GM12892 (cell line): ENCODE results near the gene QSOX1.

Experiments
- DNase-seq: peaks from one replicate; pipeline ENCODE4 v3.0.0; 2011; ENCODE audit not compliant: insufficient read length
- FAIRE-seq: peaks from 2 replicates; lab custom pipeline; 2011; peaks lifted over from hg19 to GRCh38; lab: Jason Lieb, UNC
- POLR2A ChIP-seq: IDR thresholded peaks from 2 replicates; pipeline ENCODE4 v1.6.1; 2011; ENCODE audit warnings: low read depth, low read length, control low read depth
- POLR2AphosphoS5 ChIP-seq: IDR thresholded peaks from 2 replicates; pipeline ENCODE4 v1.6.1; 2011; ENCODE audit warnings: low read depth, low read length, control low read depth
- TAF1 ChIP-seq: IDR thresholded peaks from 2 replicates; pipeline ENCODE4 v1.6.1; 2011; ENCODE audit warnings: low read depth, mild to moderate bottlenecking, control low read depth, low read length, borderline replicate concordance

The QSOX1 gene

DNA sequence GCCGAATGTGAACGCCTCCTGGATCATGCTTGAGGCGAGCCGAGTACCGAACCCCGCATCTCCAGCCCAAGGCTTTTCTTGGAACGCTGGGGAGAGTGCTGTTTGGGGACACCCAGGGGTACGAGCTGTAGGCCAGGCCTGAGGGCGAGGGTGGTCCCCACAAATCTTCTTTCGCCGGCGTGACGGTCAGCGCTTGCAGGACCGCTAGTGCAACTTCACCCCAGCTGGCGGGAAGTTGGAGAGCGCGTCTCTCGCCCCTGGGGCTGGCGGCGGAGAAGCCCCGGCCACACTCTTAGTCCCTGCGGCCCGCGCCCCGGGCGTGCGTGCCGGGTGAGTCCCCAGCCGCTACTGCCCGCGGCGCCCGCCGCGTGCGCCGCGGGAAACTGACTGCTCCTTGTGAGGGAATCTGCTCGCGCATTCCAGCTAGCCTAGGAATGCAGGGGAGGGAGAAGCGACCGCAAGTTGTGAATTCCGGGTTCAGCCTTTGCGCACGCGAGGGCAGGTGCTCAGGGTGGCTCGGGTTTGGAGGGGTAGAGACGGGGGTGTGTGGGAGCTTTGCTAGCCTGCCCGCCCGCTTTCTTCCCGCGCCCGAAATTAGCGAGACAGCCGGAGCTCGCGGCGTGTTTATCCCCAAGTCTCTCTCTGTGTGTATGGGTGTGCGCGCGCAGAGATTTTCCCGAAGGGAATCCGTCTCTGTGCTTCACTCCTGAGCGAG, 76.3 kb downstream of the QSOX1 start:
- TF ChIP-seq TAF1 (no peak), POLR2AphosphoS5 (no peak), POLR2A (no peak)
- DNase-seq (no peak), FAIRE-seq (no peak)

DNA sequence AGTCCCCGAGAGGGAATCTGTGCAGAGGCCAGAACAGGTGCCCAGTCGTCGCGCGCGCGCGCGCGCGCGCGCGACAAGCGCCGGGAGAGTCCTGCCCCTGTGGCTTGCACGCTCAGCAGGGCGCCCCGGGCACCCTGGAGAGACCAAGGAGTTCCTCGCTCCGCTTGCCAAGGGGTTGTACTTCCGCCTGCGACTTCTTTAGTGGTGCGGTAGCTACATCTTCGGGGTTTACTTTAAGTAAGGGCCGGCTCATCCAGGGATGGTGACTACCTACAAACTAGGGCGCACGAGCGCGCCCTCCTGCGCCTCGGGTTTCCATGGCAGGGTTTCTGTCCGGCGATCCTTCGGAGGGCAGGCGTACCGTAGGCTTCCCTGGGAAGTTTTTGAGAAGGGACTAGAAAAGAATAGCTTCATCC, 76.8 kb downstream of the QSOX1 start:
- TF ChIP-seq POLR2A = no peak
- no peak for TF ChIP-seq TAF1
- no peak for TF ChIP-seq POLR2AphosphoS5
- DNase-seq (no peak), FAIRE-seq (no peak)

GRCh38 chr1:180231936-180232335, 77.3 kb downstream of the QSOX1 start:
- no peak for DNase-seq
- TF ChIP-seq POLR2A = no peak
- TF ChIP-seq TAF1 = no peak
- TF ChIP-seq POLR2AphosphoS5 = no peak
- no peak for FAIRE-seq

- DNase-seq (no peak), FAIRE-seq (no peak)
- TF ChIP-seq TAF1 (no peak), POLR2AphosphoS5 (no peak), POLR2A (no peak)
Measured at GRCh38 chr1:180232521-180233043, 77.9 kb downstream of the QSOX1 start.

GRCh38 chr1:180233191-180234011, 78.7 kb downstream of the QSOX1 start:
- FAIRE-seq (no peak), DNase-seq (no peak)
- TF ChIP-seq TAF1 (no peak), POLR2AphosphoS5 (no peak), POLR2A (no peak)

DNA sequence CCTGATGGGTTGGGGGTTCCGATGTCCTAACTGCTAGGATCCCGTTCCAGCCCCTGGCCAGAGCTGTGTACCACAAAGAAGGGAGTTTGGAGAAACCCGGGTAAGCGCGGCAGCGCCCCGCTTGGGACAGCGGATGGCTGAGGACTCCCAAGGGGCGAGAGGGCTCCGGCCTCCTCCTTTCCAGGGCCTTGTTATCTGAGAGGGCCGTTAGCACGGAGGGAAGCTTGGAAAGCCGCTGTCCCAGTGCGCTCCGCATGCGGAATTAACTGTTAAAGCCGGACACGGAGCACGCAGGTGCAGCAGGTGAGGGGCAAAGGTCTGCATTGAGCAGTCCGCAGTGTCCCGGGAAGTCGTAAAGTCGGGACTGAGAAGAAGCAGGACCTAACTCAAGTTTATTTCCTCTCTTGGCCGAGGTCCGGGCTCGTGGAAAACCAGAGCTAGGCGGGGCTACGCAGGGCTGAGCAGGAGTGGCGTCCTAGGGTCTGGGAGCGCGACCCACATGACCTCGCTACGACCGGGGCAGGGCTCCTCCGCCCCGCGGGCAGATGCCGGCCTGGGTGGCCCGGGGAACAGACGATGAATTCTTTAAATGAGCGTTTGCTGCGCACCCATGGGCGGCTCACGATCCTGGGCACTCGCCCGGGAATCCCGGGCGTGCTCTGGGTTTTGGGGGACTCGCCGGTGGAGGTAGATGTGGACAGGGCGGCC, 79.9 kb downstream of the QSOX1 start:
- TF ChIP-seq POLR2AphosphoS5 (no peak), TAF1 (no peak), POLR2A (no peak)
- DNase-seq (no peak), FAIRE-seq (no peak)

GRCh38 chr1:180235077-180235501, 80.4 kb downstream of the QSOX1 start:
- no peak for DNase-seq
- no peak for FAIRE-seq
- TF ChIP-seq POLR2AphosphoS5 (no peak), POLR2A (no peak), TAF1 (no peak)

GRCh38 chr1:180235502-180236239, 81.0 kb downstream of the QSOX1 start:
- FAIRE-seq (no peak), DNase-seq (no peak)
- TF ChIP-seq POLR2AphosphoS5 (no peak), TAF1 (no peak), POLR2A (no peak)

DNA sequence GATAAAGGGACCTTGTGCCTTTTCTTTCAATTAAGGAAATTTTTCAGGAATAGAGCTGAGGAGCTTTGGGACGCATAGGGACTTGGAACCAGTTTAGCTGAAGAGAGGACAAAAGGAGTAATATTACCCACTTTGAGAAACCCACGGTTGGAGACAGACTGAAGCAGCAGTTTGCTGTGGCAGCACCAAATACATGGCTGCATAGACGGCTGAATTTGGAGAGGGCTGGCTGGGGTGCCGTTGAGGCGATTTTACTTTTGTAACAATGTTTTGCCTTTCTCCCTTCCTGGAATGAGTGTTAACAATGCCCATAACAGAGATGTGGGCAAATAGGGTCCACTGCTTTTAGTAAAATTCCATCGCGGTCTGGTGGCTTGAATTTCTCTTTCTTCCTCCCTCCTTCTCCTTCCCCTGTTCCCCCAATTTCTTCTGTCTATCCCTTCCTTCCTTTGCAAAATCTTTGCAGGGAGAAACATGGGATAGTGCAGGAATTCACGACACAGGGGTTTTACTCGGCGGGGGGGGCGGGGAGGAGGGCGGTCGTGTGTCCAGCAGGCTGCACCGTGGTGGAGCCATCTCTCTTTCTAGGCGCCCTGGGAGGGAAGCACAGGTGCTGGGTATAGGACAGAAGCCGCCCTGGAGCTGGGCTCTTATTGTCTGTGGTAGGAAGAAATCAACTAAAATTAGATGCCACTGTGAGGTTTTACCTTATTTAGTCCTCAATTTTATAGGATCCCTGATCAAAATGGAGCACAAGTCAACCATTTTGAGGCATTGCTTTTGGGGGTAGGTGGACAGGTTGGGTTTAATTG, 82.2 kb downstream of the QSOX1 start:
- FAIRE-seq = no peak
- TF ChIP-seq POLR2AphosphoS5 = no peak
- TF ChIP-seq POLR2A = no peak
- TF ChIP-seq TAF1 = no peak
- no peak for DNase-seq
